ENCODE measurements around the gene ZFP92. TPM values are rescaled to one million over a fixed set of nuclear protein-coding genes. Genes with fewer than 3 reads are reported as not detected.

The ZFP92 gene
- total and polyA plus RNA-seq, 10 of the 15 experiments (the other 5 are each of a cell fraction or from before 2014, with no cell fraction given) = 0.02 to 1.6 (median 0.09) TPM; not detected in 2

DNA sequence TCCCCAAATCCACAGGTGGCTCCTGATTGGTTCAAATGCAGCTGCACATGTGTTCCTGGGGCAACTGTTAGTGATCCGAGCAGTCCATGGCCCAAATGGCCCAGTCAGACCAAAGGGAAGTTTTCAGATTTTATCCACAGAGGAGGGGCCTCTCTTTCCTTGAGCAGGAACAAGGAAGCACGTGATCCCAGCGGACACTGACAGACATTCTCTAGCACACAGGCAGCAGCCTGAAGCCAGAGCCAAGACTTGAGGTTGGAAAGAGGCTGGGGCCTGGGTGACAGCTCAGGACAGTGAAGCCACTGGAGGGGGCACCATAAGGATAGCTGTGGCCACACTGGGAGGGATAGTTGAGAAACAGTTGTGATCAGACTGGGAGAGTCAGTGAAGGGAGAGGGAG lies 3.5 kb upstream of the ZFP92 start (continued):
- TF ChIP-seq FOS (IDR thresholded peaks at IDR 0.05; ENCODE audit: borderline replicate concordance, extremely low read depth, insufficient read length) = no peak
- TF ChIP-seq, protein P1, sequence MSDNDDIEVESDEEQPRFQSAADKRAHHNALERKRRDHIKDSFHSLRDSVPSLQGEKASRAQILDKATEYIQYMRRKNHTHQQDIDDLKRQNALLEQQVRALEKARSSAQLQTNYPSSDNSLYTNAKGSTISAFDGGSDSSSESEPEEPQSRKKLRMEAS (IDR thresholded peaks at IDR 0.05; ENCODE audit: low read depth, low read length) = no peak
- no peak for TF ChIP-seq ZSCAN29 (IDR thresholded peaks at IDR 0.05)
- TF ChIP-seq, protein P2, sequence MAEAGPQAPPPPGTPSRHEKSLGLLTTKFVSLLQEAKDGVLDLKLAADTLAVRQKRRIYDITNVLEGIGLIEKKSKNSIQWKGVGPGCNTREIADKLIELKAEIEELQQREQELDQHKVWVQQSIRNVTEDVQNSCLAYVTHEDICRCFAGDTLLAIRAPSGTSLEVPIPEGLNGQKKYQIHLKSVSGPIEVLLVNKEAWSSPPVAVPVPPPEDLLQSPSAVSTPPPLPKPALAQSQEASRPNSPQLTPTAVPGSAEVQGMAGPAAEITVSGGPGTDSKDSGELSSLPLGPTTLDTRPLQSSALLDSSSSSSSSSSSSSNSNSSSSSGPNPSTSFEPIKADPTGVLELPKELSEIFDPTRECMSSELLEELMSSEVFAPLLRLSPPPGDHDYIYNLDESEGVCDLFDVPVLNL (IDR thresholded peaks at IDR 0.05; ENCODE audit: low read depth, low read length) = no peak
- TF ChIP-seq, protein P3, sequence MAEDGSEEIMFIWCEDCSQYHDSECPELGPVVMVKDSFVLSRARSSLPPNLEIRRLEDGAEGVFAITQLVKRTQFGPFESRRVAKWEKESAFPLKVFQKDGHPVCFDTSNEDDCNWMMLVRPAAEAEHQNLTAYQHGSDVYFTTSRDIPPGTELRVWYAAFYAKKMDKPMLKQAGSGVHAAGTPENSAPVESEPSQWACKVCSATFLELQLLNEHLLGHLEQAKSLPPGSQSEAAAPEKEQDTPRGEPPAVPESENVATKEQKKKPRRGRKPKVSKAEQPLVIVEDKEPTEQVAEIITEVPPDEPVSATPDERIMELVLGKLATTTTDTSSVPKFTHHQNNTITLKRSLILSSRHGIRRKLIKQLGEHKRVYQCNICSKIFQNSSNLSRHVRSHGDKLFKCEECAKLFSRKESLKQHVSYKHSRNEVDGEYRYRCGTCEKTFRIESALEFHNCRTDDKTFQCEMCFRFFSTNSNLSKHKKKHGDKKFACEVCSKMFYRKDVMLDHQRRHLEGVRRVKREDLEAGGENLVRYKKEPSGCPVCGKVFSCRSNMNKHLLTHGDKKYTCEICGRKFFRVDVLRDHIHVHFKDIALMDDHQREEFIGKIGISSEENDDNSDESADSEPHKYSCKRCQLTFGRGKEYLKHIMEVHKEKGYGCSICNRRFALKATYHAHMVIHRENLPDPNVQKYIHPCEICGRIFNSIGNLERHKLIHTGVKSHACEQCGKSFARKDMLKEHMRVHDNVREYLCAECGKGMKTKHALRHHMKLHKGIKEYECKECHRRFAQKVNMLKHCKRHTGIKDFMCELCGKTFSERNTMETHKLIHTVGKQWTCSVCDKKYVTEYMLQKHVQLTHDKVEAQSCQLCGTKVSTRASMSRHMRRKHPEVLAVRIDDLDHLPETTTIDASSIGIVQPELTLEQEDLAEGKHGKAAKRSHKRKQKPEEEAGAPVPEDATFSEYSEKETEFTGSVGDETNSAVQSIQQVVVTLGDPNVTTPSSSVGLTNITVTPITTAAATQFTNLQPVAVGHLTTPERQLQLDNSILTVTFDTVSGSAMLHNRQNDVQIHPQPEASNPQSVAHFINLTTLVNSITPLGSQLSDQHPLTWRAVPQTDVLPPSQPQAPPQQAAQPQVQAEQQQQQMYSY (CRISPR knock-in tag; IDR thresholded peaks at IDR 0.05) = no peak

DNA sequence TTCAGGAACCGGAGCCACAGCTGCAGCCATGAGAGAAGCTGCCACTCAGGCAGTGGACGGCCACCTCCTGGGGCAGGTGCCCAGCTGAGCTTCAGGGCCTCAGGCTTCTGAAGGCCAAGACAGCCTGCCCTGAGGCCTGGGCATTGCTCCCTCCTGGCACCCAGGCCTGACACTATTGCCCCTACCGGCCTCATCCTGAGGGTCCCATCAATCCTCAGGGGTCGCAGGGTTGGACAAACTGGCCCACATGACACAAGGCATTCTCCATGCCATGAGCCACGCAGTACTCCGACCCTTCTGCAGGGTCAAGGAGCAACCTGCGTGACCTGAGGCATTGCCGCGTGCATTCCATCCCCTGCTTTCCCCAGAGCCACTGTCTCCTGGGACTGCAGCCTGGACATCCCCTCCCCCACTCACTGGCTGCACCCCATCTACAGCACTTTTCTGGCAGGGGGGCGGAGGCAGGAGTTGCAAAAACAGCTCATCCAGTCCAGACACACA lies 3.0 kb upstream of the ZFP92 start:
- no TSS peak for BruUV-seq (replicated peaks)
- DNase-seq (ENCODE audit: low read depth, low spot score) = no peak
- POLR2A ChIA-PET = no interaction called here
- in situ Hi-C loops (cut with MboI) = no loop called here
- H3K27me3 ChIP-seq (replicated peaks in 1 of 2; ENCODE audit: control insufficient read depth in 2 of 2, insufficient read depth in 2 of 2, low read length in 1 of 2) = no peaks in the 10 kb centered on the region
- H3K4me2 ChIP-seq (ENCODE audit: control insufficient read depth, insufficient read depth) = no peak overlapping the region
- H3K9me3 ChIP-seq (replicated peaks; ENCODE audit: control insufficient read depth, insufficient read depth, low read length) = no peaks in the 10 kb centered on the region; the same call in 2 of the 3 replicates
- no peak for FAIRE-seq
- SMC1A ChIA-PET (ENCODE audit: uncharacterized antibody, unreplicated experiment) = no interaction called here
- CTCF ChIA-PET = no interaction called here
- H3K27ac ChIP-seq (ENCODE audit: control insufficient read depth, insufficient read depth) = no peak overlapping the region
- H3K79me2 ChIP-seq (ENCODE audit: control insufficient read depth, insufficient read depth, low read length) = no peaks in the 10 kb centered on the region
- RAD21 ChIA-PET (ENCODE audit: unreplicated experiment) = no interaction called here
- intact Hi-C loops (cut with micrococcal nuclease; ENCODE audit: unreplicated experiment) = no loop called here
- H3K4me3 ChIP-seq = no peak overlapping the region
- H2AFZ ChIP-seq (ENCODE audit: control insufficient read depth, low read depth, low read length) = no peak overlapping the region
- no peak for ATAC-seq
- H3K36me3 ChIP-seq (ENCODE audit: control insufficient read depth in 2 of 2, insufficient read depth in 2 of 2, low read length in 1 of 2) = no peaks in the 10 kb centered on the region
- no peaks in the 10 kb centered on the region for H3K4me1 ChIP-seq (ENCODE audit: control insufficient read depth, insufficient read depth, low read length)
- WGBS (ENCODE audit: insufficient coverage, insufficient replicate concordance, low lambda C conversion rate, missing lambda C conversion rate) = 48% methylated on average over 10 of the region's 10 CpGs
- no peak overlapping the region for H3K9ac ChIP-seq (ENCODE audit: control insufficient read depth, insufficient read depth, low read length)
- no peaks in the 10 kb centered on the region for H4K20me1 ChIP-seq (ENCODE audit: control insufficient read depth, insufficient read depth)
- TF ChIP-seq FOXM1 (IDR thresholded peaks at IDR 0.05; ENCODE audit: low read depth, low read length) = no peak
- no peak for TF ChIP-seq BCL11A (IDR thresholded peaks at IDR 0.05; ENCODE audit: low read depth, low read length)
- TF ChIP-seq, protein P4, sequence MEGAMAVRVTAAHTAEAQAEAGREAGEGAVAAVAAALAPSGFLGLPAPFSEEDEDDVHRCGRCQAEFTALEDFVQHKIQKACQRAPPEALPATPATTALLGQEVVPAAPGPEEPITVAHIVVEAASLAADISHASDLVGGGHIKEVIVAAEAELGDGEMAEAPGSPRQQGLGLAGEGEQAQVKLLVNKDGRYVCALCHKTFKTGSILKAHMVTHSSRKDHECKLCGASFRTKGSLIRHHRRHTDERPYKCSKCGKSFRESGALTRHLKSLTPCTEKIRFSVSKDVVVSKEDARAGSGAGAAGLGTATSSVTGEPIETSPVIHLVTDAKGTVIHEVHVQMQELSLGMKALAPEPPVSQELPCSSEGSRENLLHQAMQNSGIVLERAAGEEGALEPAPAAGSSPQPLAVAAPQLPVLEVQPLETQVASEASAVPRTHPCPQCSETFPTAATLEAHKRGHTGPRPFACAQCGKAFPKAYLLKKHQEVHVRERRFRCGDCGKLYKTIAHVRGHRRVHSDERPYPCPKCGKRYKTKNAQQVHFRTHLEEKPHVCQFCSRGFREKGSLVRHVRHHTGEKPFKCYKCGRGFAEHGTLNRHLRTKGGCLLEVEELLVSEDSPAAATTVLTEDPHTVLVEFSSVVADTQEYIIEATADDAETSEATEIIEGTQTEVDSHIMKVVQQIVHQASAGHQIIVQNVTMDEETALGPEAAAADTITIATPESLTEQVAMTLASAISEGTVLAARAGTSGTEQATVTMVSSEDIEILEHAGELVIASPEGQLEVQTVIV (IDR thresholded peaks at IDR 0.05; ENCODE audit: borderline replicate concordance, partially characterized antibody) = no peak
- TF ChIP-seq SUZ12 (IDR thresholded peaks at IDR 0.05; ENCODE audit: unreplicated experiment) = no peak
- TF ChIP-seq, protein P5, sequence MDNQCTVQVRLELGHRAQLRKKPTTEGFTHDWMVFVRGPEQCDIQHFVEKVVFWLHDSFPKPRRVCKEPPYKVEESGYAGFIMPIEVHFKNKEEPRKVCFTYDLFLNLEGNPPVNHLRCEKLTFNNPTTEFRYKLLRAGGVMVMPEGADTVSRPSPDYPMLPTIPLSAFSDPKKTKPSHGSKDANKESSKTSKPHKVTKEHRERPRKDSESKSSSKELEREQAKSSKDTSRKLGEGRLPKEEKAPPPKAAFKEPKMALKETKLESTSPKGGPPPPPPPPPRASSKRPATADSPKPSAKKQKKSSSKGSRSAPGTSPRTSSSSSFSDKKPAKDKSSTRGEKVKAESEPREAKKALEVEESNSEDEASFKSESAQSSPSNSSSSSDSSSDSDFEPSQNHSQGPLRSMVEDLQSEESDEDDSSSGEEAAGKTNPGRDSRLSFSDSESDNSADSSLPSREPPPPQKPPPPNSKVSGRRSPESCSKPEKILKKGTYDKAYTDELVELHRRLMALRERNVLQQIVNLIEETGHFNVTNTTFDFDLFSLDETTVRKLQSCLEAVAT (IDR thresholded peaks at IDR 0.05) = no peak
- TF ChIP-seq POLR2A (IDR thresholded peaks at IDR 0.05; ENCODE audit: low read depth, low read length) = no peak
- TF ChIP-seq KDM1A (IDR thresholded peaks at IDR 0.05; ENCODE audit: borderline replicate concordance) = no peak
- no peak for TF ChIP-seq SRF (IDR thresholded peaks at IDR 0.05; ENCODE audit: low read depth in 2 of 2, low read length in 2 of 2)
